ENCODE results near the gene SOX5. TPM values are rescaled to one million over a fixed set of nuclear protein-coding genes. Genes with fewer than 3 reads are reported as not detected.

Gene SOX5
- total RNA-seq, 1 donor from 2014 or later: 11.1 TPM

- no peak for DNase-seq (ENCODE audit: low spot score)
- Mint-ChIP-seq H3K9me3 (ENCODE audit: low read depth) (no peaks in the 10 kb centered on the region), H3K4me1 (ENCODE audit: low read depth) (peaks cover 3% of the 10 kb centered on the region), H3K36me3 (ENCODE audit: low read depth) (peaks cover 2% of the 10 kb centered on the region), H3K27ac (ENCODE audit: unreplicated experiment) (no peak overlapping the region), H3K4me3 (ENCODE audit: unreplicated experiment) (peak overlapping the region; percentile 55), H3K27me3 (ENCODE audit: low read depth) (no peaks in the 10 kb centered on the region)
- peak; percentile 46 for TF ChIP-seq CTCF (IDR thresholded peaks at IDR 0.05)
Measured at GRCh38 chr12:23947395-23947794, 2.1 kb downstream of the SOX5 start.

- peaks cover 2% of the 10 kb centered on the region for H3K36me3 Mint-ChIP-seq (ENCODE audit: low read depth)
- H3K9me3 Mint-ChIP-seq (ENCODE audit: low read depth): no peaks in the 10 kb centered on the region
- DNase-seq (ENCODE audit: low spot score): no peak
- TF ChIP-seq CTCF (IDR thresholded peaks at IDR 0.05): no peak
- peaks cover 3% of the 10 kb centered on the region for H3K4me1 Mint-ChIP-seq (ENCODE audit: low read depth)
- no peak overlapping the region for H3K4me3 Mint-ChIP-seq (ENCODE audit: unreplicated experiment)
- no peak overlapping the region for H3K27ac Mint-ChIP-seq (ENCODE audit: unreplicated experiment)
- no peaks in the 10 kb centered on the region for H3K27me3 Mint-ChIP-seq (ENCODE audit: low read depth)
Measured at GRCh38 chr12:23945249-23945648, 4.2 kb downstream of the SOX5 start.

GRCh38 chr12:23944067-23944466, 5.4 kb downstream of the SOX5 start:
- H3K27me3 Mint-ChIP-seq (ENCODE audit: low read depth): no peaks in the 10 kb centered on the region
- peaks cover 2% of the 10 kb centered on the region for H3K36me3 Mint-ChIP-seq (ENCODE audit: low read depth)
- no peak overlapping the region for H3K27ac Mint-ChIP-seq (ENCODE audit: unreplicated experiment)
- TF ChIP-seq CTCF (IDR thresholded peaks at IDR 0.05): peak; percentile 10
- no peak for DNase-seq (ENCODE audit: low spot score)
- no peaks in the 10 kb centered on the region for H3K9me3 Mint-ChIP-seq (ENCODE audit: low read depth)
- no peak overlapping the region for H3K4me3 Mint-ChIP-seq (ENCODE audit: unreplicated experiment)
- H3K4me1 Mint-ChIP-seq (ENCODE audit: low read depth): peaks cover 3% of the 10 kb centered on the region

GRCh38 chr12:23942841-23943240, 6.6 kb downstream of the SOX5 start:
- Mint-ChIP-seq H3K36me3 (ENCODE audit: low read depth) (peaks cover 2% of the 10 kb centered on the region), H3K9me3 (ENCODE audit: low read depth) (no peaks in the 10 kb centered on the region), H3K27me3 (ENCODE audit: low read depth) (no peaks in the 10 kb centered on the region), H3K27ac (ENCODE audit: unreplicated experiment) (no peak overlapping the region), H3K4me1 (ENCODE audit: low read depth) (peaks cover 3% of the 10 kb centered on the region), H3K4me3 (ENCODE audit: unreplicated experiment) (no peak overlapping the region)
- TF ChIP-seq CTCF (IDR thresholded peaks at IDR 0.05): no peak
- no peak for DNase-seq (ENCODE audit: low spot score)

- DNase-seq (ENCODE audit: low spot score): no peak
- Mint-ChIP-seq H3K4me1 (ENCODE audit: low read depth) (peaks cover 3% of the 10 kb centered on the region), H3K4me3 (ENCODE audit: unreplicated experiment) (no peak overlapping the region), H3K36me3 (ENCODE audit: low read depth) (peaks cover 2% of the 10 kb centered on the region), H3K27me3 (ENCODE audit: low read depth) (no peaks in the 10 kb centered on the region), H3K9me3 (ENCODE audit: low read depth) (no peaks in the 10 kb centered on the region), H3K27ac (ENCODE audit: unreplicated experiment) (no peak overlapping the region)
- TF ChIP-seq CTCF (IDR thresholded peaks at IDR 0.05): no peak
Measured at GRCh38 chr12:23941780-23942179, 7.7 kb downstream of the SOX5 start.

All from chondrocyte (in vitro differentiated cells).